Measurements from ENCODE around the gene FAM120B.
A peak's percentile ranks its signal among the peaks of the same experiment; 100 is the strongest.

Gene FAM120B

DNA sequence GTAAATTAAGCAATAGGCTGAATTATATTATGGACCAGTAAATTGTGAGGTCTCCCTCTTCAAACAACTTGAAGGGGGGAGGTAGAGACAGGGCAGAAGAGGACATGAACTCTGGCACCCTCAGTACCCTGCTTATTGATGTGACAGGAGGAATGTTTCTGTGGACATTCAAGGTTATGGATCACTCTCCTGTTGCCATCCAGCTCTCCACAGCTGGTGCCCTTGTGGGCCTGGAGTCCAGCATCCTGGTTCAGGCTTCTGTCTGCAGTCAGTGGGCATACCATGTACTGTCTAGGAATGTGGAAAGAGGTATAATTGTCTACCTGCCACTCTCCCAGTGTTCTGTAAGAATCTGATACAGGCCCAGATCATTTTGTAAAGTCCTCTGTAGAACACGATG lies 55.6 kb downstream of the FAM120B start:
- no peak for DNase-seq

DNA sequence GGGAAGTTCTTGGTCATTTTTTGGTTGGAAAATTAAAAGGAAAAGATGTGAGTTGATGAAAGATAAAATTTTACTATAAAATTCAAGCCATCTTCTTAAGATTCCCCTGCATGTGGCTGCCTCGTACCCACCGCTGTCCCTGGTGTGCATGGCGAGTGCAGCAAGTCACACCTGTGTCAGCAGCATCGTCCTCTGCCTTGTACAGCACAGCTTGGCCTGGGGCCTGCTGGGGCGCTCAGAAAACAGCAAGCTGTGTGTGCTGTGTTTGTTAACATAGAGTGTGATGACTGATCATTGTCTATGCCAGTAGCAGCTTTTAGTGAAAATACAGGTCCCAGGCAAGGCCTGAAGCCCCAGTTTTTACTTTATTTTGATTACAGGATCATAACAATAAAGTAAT lies 56.7 kb downstream of the FAM120B start:
- DNase-seq: no peak

GRCh38 chr6:170365121-170365520 lies 58.6 kb downstream of the FAM120B start:
- DNase-seq: no peak

DNA sequence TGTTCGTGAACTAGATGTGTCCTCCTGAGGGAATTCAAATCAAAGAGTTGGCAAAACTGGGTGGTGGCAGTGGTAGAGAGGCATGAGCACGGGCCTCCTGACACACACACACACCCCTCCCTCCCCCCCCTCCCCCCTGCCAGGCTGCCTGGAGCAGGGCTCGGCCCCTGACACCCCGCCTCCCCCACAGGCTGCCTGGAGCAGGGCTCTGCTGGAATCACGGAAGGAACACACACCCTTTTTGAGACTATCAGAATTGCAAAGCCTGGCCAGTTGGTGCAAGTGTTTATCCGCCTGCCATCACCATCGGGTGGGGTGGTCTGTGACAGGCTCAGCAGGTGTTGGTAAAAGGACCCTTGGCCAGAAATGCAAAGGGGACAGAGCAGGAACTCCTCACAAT lies 59.0 kb downstream of the FAM120B start:
- DNase-seq: peak; percentile 52

GRCh38 chr6:170366248-170366960 lies 59.8 kb downstream of the FAM120B start:
- peak; percentile 30 for DNase-seq

DNA sequence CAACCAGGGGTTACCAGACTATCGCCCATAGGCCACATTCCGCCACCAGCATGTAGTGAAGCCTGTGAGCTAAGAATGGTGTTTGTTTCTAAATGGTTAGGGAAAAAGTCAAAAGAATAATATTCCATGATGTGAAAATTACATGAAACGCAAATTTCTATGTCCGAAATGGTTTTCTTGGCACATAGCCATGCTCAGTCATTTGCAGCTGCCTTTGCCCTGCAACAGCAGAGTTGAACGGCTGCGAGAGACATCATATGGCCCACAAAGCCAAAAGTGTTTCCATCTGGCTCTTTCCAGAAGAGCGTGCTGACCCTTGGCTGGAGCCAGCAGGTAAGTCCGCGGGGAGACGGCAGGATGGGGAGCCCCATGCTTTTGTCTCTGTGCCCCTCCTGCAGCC lies 60.7 kb downstream of the FAM120B start:
- peak; percentile 53 for DNase-seq

DNA sequence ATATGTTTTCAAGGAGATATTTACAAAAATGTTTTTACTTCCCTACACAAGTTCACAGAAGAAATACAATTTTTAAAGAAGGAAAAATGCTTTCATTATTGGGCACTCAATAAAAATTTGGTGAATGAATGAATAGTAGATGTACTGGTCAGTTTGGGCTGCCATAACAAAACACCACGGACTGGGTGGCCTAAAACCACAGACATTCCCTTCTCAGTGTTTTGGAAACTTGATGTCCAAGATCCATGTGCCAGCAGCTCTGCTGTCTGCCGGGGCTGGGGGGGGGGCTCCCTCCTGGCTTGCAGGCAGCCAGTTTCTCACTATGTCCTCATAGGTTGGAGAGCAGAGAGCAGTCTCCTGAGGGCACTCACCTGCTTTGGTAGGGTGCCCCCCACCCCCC lies 62.0 kb downstream of the FAM120B start:
- DNase-seq: no peak

- no peak for DNase-seq
Measured at GRCh38 chr6:170369403-170369802, 62.8 kb downstream of the FAM120B start.

DNA sequence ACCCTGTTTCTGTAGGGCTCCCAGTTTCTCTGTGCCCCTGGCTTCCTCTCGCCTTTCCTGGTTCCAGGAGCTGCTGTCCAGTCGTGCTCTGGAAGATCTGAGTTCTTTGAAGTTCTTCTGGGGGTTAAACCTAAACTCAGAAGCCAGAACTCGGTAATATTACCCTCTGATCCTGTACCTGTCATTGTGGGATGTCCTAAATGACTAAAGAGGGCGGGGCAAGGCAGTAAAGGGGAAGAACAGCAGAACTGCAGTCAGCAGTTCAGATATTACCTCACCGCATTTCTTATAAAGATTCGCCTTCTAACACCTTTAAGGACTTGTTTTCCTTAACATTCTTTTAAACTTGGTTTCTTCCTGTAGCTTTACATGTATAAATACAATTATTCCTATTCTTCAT lies 63.9 kb downstream of the FAM120B start:
- DNase-seq: no peak

- DNase-seq: no peak
Measured at GRCh38 chr6:170371080-170371479, 64.5 kb downstream of the FAM120B start.

DNA sequence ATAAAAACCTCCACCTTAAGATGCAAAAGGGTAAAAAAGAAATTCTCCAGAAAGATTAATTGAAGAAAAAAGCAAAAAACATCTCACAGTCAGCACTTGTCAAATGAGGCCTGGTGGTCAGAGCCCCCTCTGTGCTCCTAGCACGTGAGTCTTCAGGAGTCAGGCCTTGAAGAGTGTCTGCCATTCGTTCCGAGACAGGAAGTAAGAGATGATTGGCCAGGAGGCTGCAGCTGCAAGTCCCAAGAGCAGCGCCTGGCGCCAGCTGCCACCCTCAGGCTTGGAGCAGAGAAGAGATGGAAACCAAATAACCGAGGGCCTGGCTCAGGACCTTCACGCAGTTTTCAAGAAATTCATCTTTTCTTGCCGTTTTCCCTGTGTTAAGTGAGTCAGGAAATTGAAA lies 65.0 kb downstream of the FAM120B start:
- DNase-seq: no peak

DNA sequence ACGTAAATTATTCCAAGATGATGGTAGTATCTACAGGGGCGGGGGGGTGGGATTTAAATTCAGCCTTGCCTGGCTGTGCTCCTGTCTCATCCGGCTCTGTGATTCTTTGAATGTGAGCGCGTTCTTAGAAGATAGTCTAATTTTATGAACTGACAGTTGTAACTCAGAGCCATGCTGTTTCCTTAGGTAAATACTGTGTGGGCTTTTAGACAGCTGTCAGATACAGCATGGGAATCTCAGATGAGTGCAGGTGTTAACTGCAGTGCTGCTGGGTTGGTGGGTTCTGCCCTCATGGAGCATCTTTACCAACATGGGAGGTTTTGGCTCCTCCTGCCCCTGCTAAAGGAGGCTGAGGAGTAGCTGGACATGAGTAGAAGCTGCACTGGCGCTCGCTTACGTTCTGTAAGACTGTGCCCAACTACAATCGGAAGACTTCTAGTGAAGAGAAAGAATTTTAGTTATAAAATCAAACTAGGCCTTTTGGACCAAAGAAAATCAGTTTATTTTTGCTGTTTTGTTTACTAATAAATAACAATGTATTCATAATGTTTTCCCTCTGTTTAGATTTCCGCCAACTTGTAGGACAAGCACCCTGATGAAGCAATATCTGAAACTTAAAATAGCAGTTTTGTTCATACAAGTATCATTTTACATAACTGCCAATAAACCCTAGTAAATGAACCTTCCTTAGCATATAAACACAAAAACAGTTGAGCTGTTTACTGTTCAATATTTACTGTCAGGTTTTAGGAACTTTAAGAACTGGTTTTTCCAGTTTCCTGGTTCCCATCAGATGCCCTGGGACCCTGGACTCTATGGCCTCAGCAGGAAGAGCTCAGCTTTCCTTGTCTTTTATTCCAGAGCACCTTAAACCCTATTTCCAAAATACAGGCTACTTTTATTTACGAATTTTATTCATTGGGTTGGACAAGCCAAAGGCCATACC lies 66.1 kb downstream of the FAM120B start:
- no peak for DNase-seq

GRCh38 chr6:170374571-170375444 lies 68.2 kb downstream of the FAM120B start:
- DNase-seq: no peak

DNA sequence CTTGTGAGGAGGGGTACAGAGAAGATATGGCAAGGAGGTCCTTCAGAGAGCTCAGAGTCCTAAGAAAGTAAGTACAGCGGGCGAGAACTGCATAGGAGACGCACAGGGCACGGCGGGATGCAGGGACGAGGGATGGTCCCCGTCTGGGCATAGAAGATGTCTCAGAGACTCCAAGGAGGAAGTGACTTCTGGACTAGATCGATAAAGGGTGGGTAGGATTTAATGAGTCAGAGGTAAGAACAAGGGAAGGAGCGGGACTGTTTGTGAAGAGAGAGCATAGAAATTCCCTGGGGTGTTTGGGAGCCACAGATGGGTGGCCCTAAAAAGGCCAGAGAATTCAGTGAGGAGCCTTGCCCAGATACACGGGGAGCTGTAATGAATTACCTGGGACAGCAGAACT lies 69.1 kb downstream of the FAM120B start:
- no peak for DNase-seq

- DNase-seq: no peak
Measured at GRCh38 chr6:170376386-170377043, 70.0 kb downstream of the FAM120B start.

- DNase-seq: no peak
Measured at GRCh38 chr6:170378502-170378901, 71.9 kb downstream of the FAM120B start.

GRCh38 chr6:170381562-170381961 lies 75.0 kb downstream of the FAM120B start:
- no peak for DNase-seq

DNA sequence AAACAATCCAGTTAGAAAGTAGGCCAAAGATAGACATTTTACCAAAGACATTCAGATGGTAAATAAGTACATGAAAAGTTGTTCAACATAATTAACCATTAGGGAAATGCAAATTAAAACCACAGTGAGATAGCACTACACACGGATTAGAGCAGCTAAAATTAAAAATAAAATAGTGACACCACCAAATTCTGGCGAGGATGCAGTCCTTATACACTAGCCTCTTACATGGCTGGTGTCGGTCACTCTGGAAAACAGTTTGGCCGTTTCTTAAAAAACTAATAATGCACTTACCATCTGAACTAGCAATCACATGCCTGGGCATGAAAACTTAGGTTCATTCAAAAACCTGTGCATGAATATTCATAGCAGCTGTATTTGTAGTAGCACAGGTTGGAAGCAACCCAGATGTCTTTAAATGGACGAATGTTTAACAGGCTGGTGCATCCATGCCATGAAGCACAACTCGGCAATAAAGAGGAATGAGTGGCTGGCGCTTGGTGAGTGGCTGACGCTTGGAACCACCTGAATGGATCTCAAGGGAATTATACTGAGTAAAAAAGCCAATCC lies 77.0 kb downstream of the FAM120B start:
- no peak for DNase-seq

DNA sequence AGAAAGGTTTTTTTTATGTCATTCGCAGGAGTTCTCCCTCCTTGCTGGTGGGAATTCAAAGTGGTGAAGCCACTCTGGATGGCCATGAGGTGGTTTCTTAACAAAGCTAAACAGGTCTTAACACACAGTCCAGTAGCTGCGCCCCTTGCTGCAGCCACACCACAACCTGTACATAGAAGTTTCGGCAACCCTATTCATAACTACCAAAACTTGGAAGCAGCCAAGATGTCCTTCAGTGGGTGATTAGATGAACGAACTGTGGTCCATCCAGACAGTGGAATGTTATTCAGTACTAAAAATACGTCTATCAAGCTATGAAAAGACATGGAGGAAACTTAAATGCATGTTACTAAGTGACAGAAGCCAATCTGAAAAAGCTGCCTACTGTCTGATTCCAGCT lies 78.9 kb downstream of the FAM120B start:
- DNase-seq: no peak

- DNase-seq: no peak
Measured at GRCh38 chr6:170388113-170388512, 81.6 kb downstream of the FAM120B start.

DNA sequence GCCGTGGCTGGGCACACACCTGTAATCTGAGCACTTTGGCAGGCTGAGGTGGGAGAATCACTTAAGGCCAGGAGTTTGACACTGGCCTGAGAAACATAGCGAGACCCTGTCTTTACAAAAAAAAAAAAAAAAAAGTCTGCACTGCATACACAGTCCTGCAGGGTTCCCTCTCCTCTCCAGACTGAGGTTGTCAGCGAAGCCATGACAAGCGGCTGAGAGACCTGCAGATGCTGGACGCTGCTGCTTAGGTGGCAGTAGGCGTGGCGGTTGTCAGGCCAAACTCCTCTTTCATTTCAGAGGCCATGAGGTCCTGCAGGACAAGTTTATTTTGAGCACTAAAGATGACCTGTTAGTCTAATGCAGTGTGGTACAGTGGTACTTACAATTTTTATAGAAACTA lies 86.5 kb downstream of the FAM120B start:
- DNase-seq: no peak

DNA sequence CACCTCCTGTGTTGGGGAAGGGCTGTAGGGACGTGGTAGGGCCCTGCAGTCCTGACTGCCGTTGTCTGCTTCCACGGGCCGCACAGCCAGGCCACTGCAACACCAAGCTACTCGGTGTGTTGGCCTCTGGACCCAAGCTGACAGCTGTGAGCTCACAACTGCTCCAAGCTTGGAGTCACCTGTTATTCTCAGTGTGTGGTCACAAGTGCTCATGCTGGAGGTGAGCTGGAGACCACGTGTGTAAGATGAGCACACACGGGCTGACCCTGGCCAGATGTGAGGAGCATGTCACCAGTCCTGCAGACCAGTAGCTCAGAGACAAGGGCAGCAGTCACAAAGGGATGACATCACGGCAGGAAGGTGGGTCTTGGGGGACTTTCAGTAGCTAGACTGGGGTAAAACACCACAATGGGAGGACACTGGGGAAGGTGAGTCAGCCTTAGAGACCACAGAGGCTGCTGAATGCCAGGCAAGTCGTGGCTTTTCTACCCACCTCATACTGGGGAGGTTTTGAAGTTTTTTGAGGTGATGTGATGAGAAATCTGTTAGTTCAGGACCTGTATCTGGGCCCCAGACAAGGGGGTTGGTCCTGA lies 87.3 kb downstream of the FAM120B start:
- DNase-seq: no peak

Measured in femur (tissue), 1 donor.